OCI-LY1 (cell line): ENCODE results near the gene CDH6.

Experiments used
- H2AFZ ChIP-seq: fragments of 200-600 bp; sonication (generic), shearing (Covaris generic); 2 replicates; pipeline ENCODE4 v1.6.0; 2014; ENCODE audit warnings: antibody characterized with exemption, mild to moderate bottlenecking, low read length
- H3F3A ChIP-seq: fragments of 200-600 bp; sonication (generic), shearing (Covaris generic); 2 replicates; pipeline ENCODE4 v1.6.0; 2014; ENCODE audit warnings: mild to moderate bottlenecking, antibody characterized with exemption, low read length, moderate library complexity; ENCODE audit not compliant: insufficient read depth
- H3K27ac ChIP-seq: fragments of 200-600 bp; sonication (generic); 2 replicates; pipeline ENCODE4 v1.5.1; 2014; ENCODE audit warnings: low read length, mixed run types, mild to moderate bottlenecking, low read depth; ENCODE audit not compliant: poor library complexity, severe bottlenecking
- H3K27me3 ChIP-seq: fragments of 200-600 bp; sonication (generic); 2 replicates; pipeline ENCODE4 v1.6.0; 2014; ENCODE audit warnings: antibody characterized with exemption, mild to moderate bottlenecking, low read length, moderate library complexity; ENCODE audit not compliant: insufficient read depth
- H3K36me3 ChIP-seq: fragments of 200-600 bp; sonication (generic); 2 replicates; pipeline ENCODE4 v1.6.1; 2014; ENCODE audit warnings: mild to moderate bottlenecking, antibody characterized with exemption, low read length, moderate library complexity, mixed read lengths; ENCODE audit not compliant: insufficient read depth
- H3K4me1 ChIP-seq: fragments of 200-600 bp; sonication (generic); 2 replicates; pipeline ENCODE4 v1.5.1; 2014; ENCODE audit warnings: mild to moderate bottlenecking, low read length, moderate library complexity; ENCODE audit not compliant: insufficient read depth, severe bottlenecking
- H3K4me2 ChIP-seq: fragments of 200-600 bp; sonication (generic), shearing (Covaris generic); 2 replicates; pipeline ENCODE4 v1.6.1; 2014; ENCODE audit warnings: low read length
- H3K4me3 ChIP-seq: fragments of 200-600 bp; sonication (generic); 2 replicates; pipeline ENCODE4 v1.5.1; 2014; ENCODE audit warnings: low read length, low read depth, mild to moderate bottlenecking, mixed read lengths; ENCODE audit not compliant: poor library complexity, severe bottlenecking
- H3K79me2 ChIP-seq: fragments of 200-600 bp; shearing (Covaris generic); 2 replicates; pipeline ENCODE4 v1.6.1; 2016; ENCODE audit warnings: mixed run types, low read length, mixed read lengths; ENCODE audit not compliant: insufficient read depth
- H3K9ac ChIP-seq: fragments of 200-600 bp; sonication (generic), shearing (Covaris generic); 2 replicates; pipeline ENCODE4 v1.6.1; 2014; ENCODE audit warnings: mild to moderate bottlenecking, low read length, mixed read lengths
- H3K9me2 ChIP-seq: fragments of 200-600 bp; sonication (generic), shearing (Covaris generic); 2 replicates; pipeline ENCODE4 v1.6.1; 2014; ENCODE audit warnings: low read depth, mild to moderate bottlenecking, low read length, mixed read lengths
- H3K9me3 ChIP-seq: fragments of 200-600 bp; shearing (Covaris generic); 2 replicates; pipeline ENCODE4 v1.6.1; 2014; ENCODE audit warnings: low read length, mixed read lengths
- H4K20me1 ChIP-seq: fragments of 200-600 bp; sonication (generic), shearing (Covaris generic); 2 replicates; pipeline ENCODE4 v1.6.0; 2016; ENCODE audit warnings: mild to moderate bottlenecking, low read length; ENCODE audit not compliant: insufficient read depth
- EZH2 ChIP-seq: fragments of 200-600 bp; sonication (generic), shearing (Covaris generic); IDR thresholded peaks from 2 replicates; pipeline ENCODE4 v1.8.0; 2017; ENCODE audit warnings: borderline replicate concordance, mixed run types, mild to moderate bottlenecking, antibody characterized with exemption, low read length, moderate library complexity, mixed read lengths
- TF ChIP-seq, protein P1 (sequence below): fragments of 200-600 bp; sonication (generic), shearing (Covaris generic); IDR thresholded peaks from 2 replicates; pipeline ENCODE4 v1.5.1; 2017; ENCODE audit warnings: mild to moderate bottlenecking, antibody characterized with exemption, low read length, moderate library complexity, mixed read lengths

Gene CDH6

DNA sequence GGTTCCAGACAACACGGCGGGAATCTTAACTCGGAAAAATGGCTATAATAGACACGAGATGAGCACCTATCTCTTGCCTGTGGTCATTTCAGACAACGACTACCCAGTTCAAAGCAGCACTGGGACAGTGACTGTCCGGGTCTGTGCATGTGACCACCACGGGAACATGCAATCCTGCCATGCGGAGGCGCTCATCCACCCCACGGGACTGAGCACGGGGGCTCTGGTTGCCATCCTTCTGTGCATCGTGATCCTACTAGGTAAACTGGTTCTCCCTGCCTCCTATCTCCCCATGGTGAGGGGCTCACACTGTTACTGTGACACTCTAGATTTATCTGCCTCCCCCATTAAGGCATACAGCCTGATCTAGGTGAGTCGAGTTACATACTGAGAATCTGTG is 124.2 kb downstream of the CDH6 start:
- Histone ChIP-seq H3K9ac (no peak overlapping the region), H4K20me1 (no peaks in the 10 kb centered on the region), H3K27ac (no peak overlapping the region), H3K27me3 (no peaks in the 10 kb centered on the region), H3K4me1 (no peaks in the 10 kb centered on the region), H3K36me3 (no peaks in the 10 kb centered on the region), H3K79me2 (no peaks in the 10 kb centered on the region), H3K9me3 (no peaks in the 10 kb centered on the region), H3F3A (no peaks in the 10 kb centered on the region), H3K9me2 (no peaks in the 10 kb centered on the region), H2AFZ (no peak overlapping the region), H3K4me2 (no peak overlapping the region), H3K4me3 (no peak overlapping the region)
- TF ChIP-seq, protein P1, sequence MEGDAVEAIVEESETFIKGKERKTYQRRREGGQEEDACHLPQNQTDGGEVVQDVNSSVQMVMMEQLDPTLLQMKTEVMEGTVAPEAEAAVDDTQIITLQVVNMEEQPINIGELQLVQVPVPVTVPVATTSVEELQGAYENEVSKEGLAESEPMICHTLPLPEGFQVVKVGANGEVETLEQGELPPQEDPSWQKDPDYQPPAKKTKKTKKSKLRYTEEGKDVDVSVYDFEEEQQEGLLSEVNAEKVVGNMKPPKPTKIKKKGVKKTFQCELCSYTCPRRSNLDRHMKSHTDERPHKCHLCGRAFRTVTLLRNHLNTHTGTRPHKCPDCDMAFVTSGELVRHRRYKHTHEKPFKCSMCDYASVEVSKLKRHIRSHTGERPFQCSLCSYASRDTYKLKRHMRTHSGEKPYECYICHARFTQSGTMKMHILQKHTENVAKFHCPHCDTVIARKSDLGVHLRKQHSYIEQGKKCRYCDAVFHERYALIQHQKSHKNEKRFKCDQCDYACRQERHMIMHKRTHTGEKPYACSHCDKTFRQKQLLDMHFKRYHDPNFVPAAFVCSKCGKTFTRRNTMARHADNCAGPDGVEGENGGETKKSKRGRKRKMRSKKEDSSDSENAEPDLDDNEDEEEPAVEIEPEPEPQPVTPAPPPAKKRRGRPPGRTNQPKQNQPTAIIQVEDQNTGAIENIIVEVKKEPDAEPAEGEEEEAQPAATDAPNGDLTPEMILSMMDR = no peak
- no peak for TF ChIP-seq EZH2

DNA sequence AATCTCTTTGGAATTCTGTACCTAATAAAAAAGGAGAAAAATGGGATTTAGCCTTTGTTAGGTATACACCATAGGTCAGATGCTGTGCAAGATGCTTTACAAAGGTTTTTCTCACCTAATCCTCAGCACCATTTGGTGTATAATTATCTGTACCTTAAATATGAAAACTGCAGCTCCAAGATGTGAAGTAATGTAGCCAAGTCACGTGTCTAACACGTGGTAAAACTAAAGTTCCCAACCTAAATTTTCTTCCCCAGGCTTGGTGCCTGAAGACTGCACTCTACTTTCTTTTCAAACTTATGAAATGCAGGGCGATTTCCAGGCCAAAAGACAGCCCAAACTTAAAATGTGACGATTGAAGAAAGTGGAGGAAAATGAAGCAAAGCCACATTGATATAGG is 125.8 kb downstream of the CDH6 start:
- Histone ChIP-seq H3K4me1 (no peaks in the 10 kb centered on the region), H3K27ac (no peak overlapping the region), H2AFZ (no peak overlapping the region), H3F3A (no peaks in the 10 kb centered on the region), H4K20me1 (no peaks in the 10 kb centered on the region), H3K4me3 (no peak overlapping the region), H3K9me3 (no peaks in the 10 kb centered on the region), H3K4me2 (no peak overlapping the region), H3K9ac (no peak overlapping the region), H3K36me3 (no peaks in the 10 kb centered on the region), H3K27me3 (no peaks in the 10 kb centered on the region), H3K9me2 (no peaks in the 10 kb centered on the region), H3K79me2 (no peaks in the 10 kb centered on the region)
- TF ChIP-seq, protein P1 = no peak
- TF ChIP-seq EZH2 = no peak

DNA sequence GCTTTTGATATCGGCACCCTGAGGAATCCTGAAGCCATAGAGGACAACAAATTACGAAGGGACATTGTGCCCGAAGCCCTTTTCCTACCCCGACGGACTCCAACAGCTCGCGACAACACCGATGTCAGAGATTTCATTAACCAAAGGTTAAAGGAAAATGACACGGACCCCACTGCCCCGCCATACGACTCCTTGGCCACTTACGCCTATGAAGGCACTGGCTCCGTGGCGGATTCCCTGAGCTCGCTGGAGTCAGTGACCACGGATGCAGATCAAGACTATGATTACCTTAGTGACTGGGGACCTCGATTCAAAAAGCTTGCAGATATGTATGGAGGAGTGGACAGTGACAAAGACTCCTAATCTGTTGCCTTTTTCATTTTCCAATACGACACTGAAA is 129.5 kb downstream of the CDH6 start:
- TF ChIP-seq EZH2 = no peak
- TF ChIP-seq, protein P1 = no peak
- H4K20me1 ChIP-seq = no peaks in the 10 kb centered on the region
- H3K9me2 ChIP-seq = no peaks in the 10 kb centered on the region
- H3K4me3 ChIP-seq = no peak overlapping the region
- H3K27me3 ChIP-seq = no peaks in the 10 kb centered on the region
- H3K27ac ChIP-seq = no peak overlapping the region
- no peak overlapping the region for H3K4me2 ChIP-seq
- no peaks in the 10 kb centered on the region for H3K4me1 ChIP-seq
- no peaks in the 10 kb centered on the region for H3K9me3 ChIP-seq
- H3K79me2 ChIP-seq = no peaks in the 10 kb centered on the region
- H3F3A ChIP-seq = no peaks in the 10 kb centered on the region
- H3K36me3 ChIP-seq = no peaks in the 10 kb centered on the region
- no peak overlapping the region for H3K9ac ChIP-seq
- no peak overlapping the region for H2AFZ ChIP-seq
